ENCODE data around the gene TGM6. TPM values are rescaled to one million over a fixed set of nuclear protein-coding genes. Genes with fewer than 3 reads are reported as not detected.

The TGM6 gene
- total RNA-seq, 1 donor from 2014 or later = not detected

GRCh38 chr20:2395136-2395535 lies 14.4 kb downstream of the TGM6 start:
- H3K9me3 Mint-ChIP-seq (ENCODE audit: low read depth) = peaks cover 5% of the 10 kb centered on the region
- no peak overlapping the region for H3K4me3 Mint-ChIP-seq (ENCODE audit: unreplicated experiment)
- H3K4me1 Mint-ChIP-seq (ENCODE audit: low read depth) = no peaks in the 10 kb centered on the region
- TF ChIP-seq CTCF (IDR thresholded peaks at IDR 0.05) = no peak
- DNase-seq (ENCODE audit: low spot score) = no peak
- peaks cover 3% of the 10 kb centered on the region for H3K27me3 Mint-ChIP-seq (ENCODE audit: low read depth)
- H3K27ac Mint-ChIP-seq (ENCODE audit: unreplicated experiment) = no peak overlapping the region
- H3K36me3 Mint-ChIP-seq (ENCODE audit: low read depth) = no peaks in the 10 kb centered on the region

GRCh38 chr20:2396241-2396814 lies 15.6 kb downstream of the TGM6 start:
- no peak overlapping the region for H3K4me3 Mint-ChIP-seq (ENCODE audit: unreplicated experiment)
- no peak overlapping the region for H3K27ac Mint-ChIP-seq (ENCODE audit: unreplicated experiment)
- TF ChIP-seq CTCF (IDR thresholded peaks at IDR 0.05) = no peak
- no peak for DNase-seq (ENCODE audit: low spot score)
- H3K36me3 Mint-ChIP-seq (ENCODE audit: low read depth) = no peaks in the 10 kb centered on the region
- H3K9me3 Mint-ChIP-seq (ENCODE audit: low read depth) = peaks cover 5% of the 10 kb centered on the region
- no peaks in the 10 kb centered on the region for H3K4me1 Mint-ChIP-seq (ENCODE audit: low read depth)
- no peaks in the 10 kb centered on the region for H3K27me3 Mint-ChIP-seq (ENCODE audit: low read depth)

GRCh38 chr20:2397091-2397490 lies 16.4 kb downstream of the TGM6 start:
- DNase-seq (ENCODE audit: low spot score) = no peak
- H3K27ac Mint-ChIP-seq (ENCODE audit: unreplicated experiment) = no peak overlapping the region
- H3K27me3 Mint-ChIP-seq (ENCODE audit: low read depth) = no peaks in the 10 kb centered on the region
- TF ChIP-seq CTCF (IDR thresholded peaks at IDR 0.05) = no peak
- H3K9me3 Mint-ChIP-seq (ENCODE audit: low read depth) = peaks cover 5% of the 10 kb centered on the region
- no peaks in the 10 kb centered on the region for H3K4me1 Mint-ChIP-seq (ENCODE audit: low read depth)
- no peak overlapping the region for H3K4me3 Mint-ChIP-seq (ENCODE audit: unreplicated experiment)
- no peaks in the 10 kb centered on the region for H3K36me3 Mint-ChIP-seq (ENCODE audit: low read depth)

- H3K9me3 Mint-ChIP-seq (ENCODE audit: low read depth) = peaks cover 5% of the 10 kb centered on the region
- no peaks in the 10 kb centered on the region for H3K27me3 Mint-ChIP-seq (ENCODE audit: low read depth)
- H3K4me1 Mint-ChIP-seq (ENCODE audit: low read depth) = no peaks in the 10 kb centered on the region
- no peak for DNase-seq (ENCODE audit: low spot score)
- H3K36me3 Mint-ChIP-seq (ENCODE audit: low read depth) = no peaks in the 10 kb centered on the region
- no peak overlapping the region for H3K27ac Mint-ChIP-seq (ENCODE audit: unreplicated experiment)
- no peak overlapping the region for H3K4me3 Mint-ChIP-seq (ENCODE audit: unreplicated experiment)
- TF ChIP-seq CTCF (IDR thresholded peaks at IDR 0.05) = no peak
These were observed 17.0 kb downstream of the TGM6 start for GRCh38 chr20:2397595-2398145.

GRCh38 chr20:2398449-2398848 lies 17.7 kb downstream of the TGM6 start:
- DNase-seq (ENCODE audit: low spot score) = no peak
- H3K4me3 Mint-ChIP-seq (ENCODE audit: unreplicated experiment) = no peak overlapping the region
- no peak overlapping the region for H3K27ac Mint-ChIP-seq (ENCODE audit: unreplicated experiment)
- H3K9me3 Mint-ChIP-seq (ENCODE audit: low read depth) = peaks cover 5% of the 10 kb centered on the region
- H3K4me1 Mint-ChIP-seq (ENCODE audit: low read depth) = no peaks in the 10 kb centered on the region
- H3K27me3 Mint-ChIP-seq (ENCODE audit: low read depth) = no peaks in the 10 kb centered on the region
- TF ChIP-seq CTCF (IDR thresholded peaks at IDR 0.05) = no peak
- no peaks in the 10 kb centered on the region for H3K36me3 Mint-ChIP-seq (ENCODE audit: low read depth)

All from chondrocyte (in vitro differentiated cells).